Measurements from ENCODE around the gene LENG8.
"Not testable (repeated sequence)": the region's sequence is repeated elsewhere in the genome, so short reads cannot be mapped to it uniquely, and the experiment has no call there.

Gene LENG8

DNA sequence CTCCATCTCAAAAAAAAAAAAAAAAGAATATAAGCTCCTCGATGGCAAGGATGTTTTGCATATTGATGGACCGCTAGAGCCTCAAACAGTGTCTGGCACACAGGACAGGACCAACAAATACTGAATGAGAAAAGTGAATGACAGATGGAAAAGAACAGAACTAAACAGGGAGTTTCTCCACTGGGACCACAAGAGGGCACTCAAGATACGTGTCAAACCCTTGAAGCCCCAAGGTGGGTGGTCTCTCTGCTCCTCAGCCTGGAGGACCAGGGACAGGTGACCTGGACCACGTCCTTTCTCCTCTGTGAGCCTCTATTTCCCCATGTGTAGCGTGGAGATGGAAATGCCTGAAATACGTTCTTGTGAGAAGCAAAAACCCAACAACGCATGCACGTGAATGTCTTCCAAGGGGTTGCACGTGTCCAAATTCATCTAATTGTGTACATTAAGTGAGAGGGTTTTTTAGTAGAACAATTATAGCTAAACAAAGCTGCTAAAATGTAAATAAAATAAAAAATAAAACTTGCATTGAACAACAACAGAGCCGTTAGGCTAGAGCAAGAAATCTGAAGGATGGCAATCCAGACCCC is 29.8 kb downstream of the LENG8 start:
- DNase-seq (ENCODE audit: low read depth in 1 of 2, low spot score in 1 of 2): no peak

- DNase-seq (ENCODE audit: low read depth in 1 of 2, low spot score in 1 of 2): no peak
Measured at GRCh38 chr19:54480051-54480450, 31.1 kb downstream of the LENG8 start.

- DNase-seq (ENCODE audit: low read depth in 1 of 2, low spot score in 1 of 2): no peak
Measured at GRCh38 chr19:54481326-54481930, 32.4 kb downstream of the LENG8 start.

- no peak for DNase-seq (ENCODE audit: low read depth in 1 of 2, low spot score in 1 of 2)
Measured at GRCh38 chr19:54482889-54483288, 33.9 kb downstream of the LENG8 start.

- DNase-seq (ENCODE audit: low read depth in 1 of 2, low spot score in 1 of 2): no peak
Measured at GRCh38 chr19:54484451-54484850, 35.5 kb downstream of the LENG8 start.

GRCh38 chr19:54485851-54486250 is 36.9 kb downstream of the LENG8 start:
- no peak for DNase-seq (ENCODE audit: low read depth in 1 of 2, low spot score in 1 of 2)

- DNase-seq (ENCODE audit: low read depth in 1 of 2, low spot score in 1 of 2): no peak
Measured at GRCh38 chr19:54489341-54489740, 40.3 kb downstream of the LENG8 start.

DNA sequence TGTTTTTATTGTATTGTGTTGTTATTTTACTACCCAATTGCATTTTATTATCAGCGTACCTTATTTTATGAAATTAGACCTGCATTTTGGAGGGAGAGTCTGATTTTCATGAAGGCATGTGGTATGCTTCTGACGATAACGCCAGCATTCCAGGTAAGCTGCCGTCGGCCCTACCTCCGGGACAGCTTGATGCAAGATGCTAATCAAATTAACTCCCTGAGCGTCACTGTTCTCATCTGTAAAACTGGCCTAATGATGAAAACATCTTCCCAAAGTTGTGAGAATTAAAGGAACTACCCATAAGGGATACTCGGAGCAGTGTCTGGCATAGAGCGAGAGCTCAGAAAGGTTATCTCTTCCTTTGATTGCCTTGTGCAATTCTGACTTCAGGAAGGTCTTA is 40.8 kb downstream of the LENG8 start:
- DNase-seq (ENCODE audit: low read depth in 1 of 2, low spot score in 1 of 2): no peak

GRCh38 chr19:54492568-54492967 is 43.6 kb downstream of the LENG8 start:
- DNase-seq (ENCODE audit: low read depth in 1 of 2, low spot score in 1 of 2): no peak

DNA sequence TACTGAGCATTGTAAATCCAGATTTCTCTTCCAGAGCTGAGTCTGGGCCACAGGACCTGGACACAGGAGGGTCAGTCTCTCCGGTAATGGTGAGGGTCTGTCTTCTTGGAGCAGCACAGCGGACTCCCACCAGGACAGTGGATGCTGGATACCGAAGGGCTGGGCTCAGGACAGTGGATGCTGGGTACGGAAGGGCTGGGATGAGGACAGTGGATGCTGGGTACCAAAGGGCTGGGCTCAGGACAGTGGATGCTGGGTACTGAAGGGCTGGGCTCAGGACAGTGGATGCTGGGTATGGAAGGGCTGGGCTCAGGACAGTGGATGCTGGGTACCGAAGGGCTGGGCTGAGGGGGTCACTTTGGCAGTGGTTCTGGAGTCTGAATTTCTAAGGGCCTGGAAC is 44.1 kb downstream of the LENG8 start:
- not testable (repeated sequence) for DNase-seq (ENCODE audit: low read depth in 1 of 2, low spot score in 1 of 2)

- DNase-seq (ENCODE audit: low read depth in 1 of 2, low spot score in 1 of 2): no peak
Measured at GRCh38 chr19:54493967-54494585, 45.1 kb downstream of the LENG8 start.

GRCh38 chr19:54495284-54495683 is 46.3 kb downstream of the LENG8 start:
- not testable (repeated sequence) for DNase-seq (ENCODE audit: low read depth in 1 of 2, low spot score in 1 of 2)

GRCh38 chr19:54497747-54498450 is 48.9 kb downstream of the LENG8 start:
- not testable (repeated sequence) for DNase-seq (ENCODE audit: low read depth in 1 of 2, low spot score in 1 of 2)

GRCh38 chr19:54498451-54498772 is 49.4 kb downstream of the LENG8 start:
- not testable (repeated sequence) for DNase-seq (ENCODE audit: low read depth in 1 of 2, low spot score in 1 of 2)

- no peak for DNase-seq (ENCODE audit: low read depth in 1 of 2, low spot score in 1 of 2)
Measured at GRCh38 chr19:54502518-54503048, 53.6 kb downstream of the LENG8 start, which contains the start of gene LAIR2. Gene LAIR2, plus strand, starts transcription at chr19:54502831. Its CDS starts 88 bp downstream, at chr19:54502919.

GRCh38 chr19:54505542-54505941 is 56.5 kb downstream of the LENG8 start:
- DNase-seq (ENCODE audit: low read depth in 1 of 2, low spot score in 1 of 2): not testable (repeated sequence)

- no peak for DNase-seq (ENCODE audit: low read depth in 1 of 2, low spot score in 1 of 2)
Measured at GRCh38 chr19:54506079-54506478, 57.1 kb downstream of the LENG8 start.

DNA sequence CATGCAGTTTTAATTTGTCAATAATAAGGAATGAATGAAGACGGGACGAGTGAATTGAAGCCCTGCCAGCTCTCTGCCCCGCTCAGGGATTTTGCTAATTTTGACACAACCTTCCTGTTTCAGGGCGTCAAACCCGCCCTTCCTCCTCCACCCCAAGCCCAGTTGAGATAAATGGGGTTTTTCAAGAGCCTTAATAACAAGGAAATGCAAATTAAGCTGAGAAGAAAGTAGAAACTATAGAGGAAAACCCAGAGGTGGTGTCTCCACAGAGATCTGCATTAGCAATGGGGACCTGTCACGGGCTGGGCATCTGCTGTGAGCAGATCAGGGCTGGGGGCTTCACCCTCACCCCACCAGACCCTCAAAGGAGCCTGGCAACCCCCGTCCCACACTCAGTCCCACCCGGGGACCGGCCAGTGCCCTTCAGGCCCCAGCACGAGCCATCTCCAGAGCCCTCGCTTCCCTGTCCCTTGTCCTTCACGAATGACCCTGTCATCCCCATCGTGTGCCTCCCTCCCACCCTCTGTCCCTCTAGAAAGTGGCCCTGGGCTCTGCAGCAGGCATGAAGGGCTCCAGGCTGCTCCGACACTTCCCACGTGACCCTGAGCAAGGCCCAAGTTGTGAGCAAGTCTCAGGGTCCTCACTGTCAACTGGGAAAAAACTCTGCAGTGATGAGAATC is 58.2 kb downstream of the LENG8 start:
- not testable (repeated sequence) for DNase-seq (ENCODE audit: low read depth in 1 of 2, low spot score in 1 of 2)

GRCh38 chr19:54507824-54508223 is 58.8 kb downstream of the LENG8 start:
- no peak for DNase-seq (ENCODE audit: low read depth in 1 of 2, low spot score in 1 of 2)

- not testable (repeated sequence) for DNase-seq (ENCODE audit: low read depth in 1 of 2, low spot score in 1 of 2)
Measured at GRCh38 chr19:54508487-54508886, 59.5 kb downstream of the LENG8 start.
